Stimulated activated CD8-positive, alpha-beta memory T cell treated with anti-CD3 and anti-CD28 coated beads, Interleukin-4, amount 100 ng/mL, for 4 hours (primary cell): ENCODE results near the gene EIF4E2.

Experiments
- DNase-seq, 2 donors: peaks; one replicate each; pipeline ENCODE4 v3.0.0-alpha.2; 2020; ENCODE audit warnings: low read depth in 2 of 2, low spot score in 1 of 2

EIF4E2 gene

GRCh38 chr2:232537079-232537478 is 13.4 kb upstream of the EIF4E2 start:
- no peak for DNase-seq

GRCh38 chr2:232537499-232537898 is 13.0 kb upstream of the EIF4E2 start:
- no peak for DNase-seq

- no peak for DNase-seq
Observed at GRCh38 chr2:232538671-232539070, 11.8 kb upstream of the EIF4E2 start.

GRCh38 chr2:232539298-232540231 is 10.9 kb upstream of the EIF4E2 start, which contains the start of gene CHRNG:
CHRNG (plus strand) TSS chr2:232539692; CDS start chr2:232539748, 56 bp downstream.
- DNase-seq = no peak

GRCh38 chr2:232540441-232541041 is 9.9 kb upstream of the EIF4E2 start:
- no peak for DNase-seq

GRCh38 chr2:232541195-232541960 is 9.1 kb upstream of the EIF4E2 start:
- DNase-seq = no peak

GRCh38 chr2:232541961-232542714 is 8.4 kb upstream of the EIF4E2 start:
- no peak for DNase-seq

GRCh38 chr2:232542715-232543467 is 7.6 kb upstream of the EIF4E2 start:
- DNase-seq = no peak

- DNase-seq = no peak
Observed at GRCh38 chr2:232543491-232543890, 7.0 kb upstream of the EIF4E2 start.

- no peak for DNase-seq
Observed at GRCh38 chr2:232543928-232544631, 6.4 kb upstream of the EIF4E2 start.

- no peak for DNase-seq
Observed at GRCh38 chr2:232544674-232545073, 5.8 kb upstream of the EIF4E2 start.

GRCh38 chr2:232545511-232546375 is 4.7 kb upstream of the EIF4E2 start:
- DNase-seq = no peak

GRCh38 chr2:232547991-232548390 is 2.5 kb upstream of the EIF4E2 start:
- no peak for DNase-seq

GRCh38 chr2:232549655-232550353 is 685 bp upstream of the EIF4E2 start:
- no peak for DNase-seq

GRCh38 chr2:232551250-232551638 is 755 bp downstream of the EIF4E2 start:
- no peak for DNase-seq

- no peak for DNase-seq
Observed at GRCh38 chr2:232551776-232552175, 1.3 kb downstream of the EIF4E2 start.

GRCh38 chr2:232556426-232556825 is 5.9 kb downstream of the EIF4E2 start:
- no peak for DNase-seq

- no peak for DNase-seq
Observed at GRCh38 chr2:232562515-232563151, 12.1 kb downstream of the EIF4E2 start.
